Measurements from ENCODE around the gene GNAL.
A peak's percentile ranks its signal among the peaks of the same experiment; 100 is the strongest.
"Not testable (repeated sequence)": the region's sequence is repeated elsewhere in the genome, so short reads cannot be mapped to it uniquely, and the experiment has no call there.

Gene GNAL

DNA sequence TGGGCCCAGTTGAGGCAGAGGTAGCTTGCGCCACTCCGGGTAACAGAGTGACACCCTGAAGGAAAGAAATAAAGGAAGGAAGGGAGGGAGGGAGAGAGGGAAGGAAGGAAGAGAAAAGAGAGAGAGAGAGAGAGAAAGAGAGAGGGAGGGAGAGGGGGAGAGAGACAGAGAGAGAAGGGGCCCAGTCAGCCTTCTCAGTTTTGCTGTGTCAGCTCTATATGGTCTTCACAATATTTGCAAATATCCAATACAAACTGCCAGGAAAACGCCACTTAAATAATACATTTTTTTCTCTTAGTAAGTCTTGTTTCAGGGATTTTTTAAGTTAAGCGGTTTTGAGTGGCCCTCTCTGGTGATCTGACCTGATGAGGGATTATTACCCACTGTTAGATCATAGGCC lies 156.6 kb downstream of the GNAL start:
- no peak for DNase-seq (ENCODE audit: low read depth in 1 of 2, low spot score in 1 of 2)

DNA sequence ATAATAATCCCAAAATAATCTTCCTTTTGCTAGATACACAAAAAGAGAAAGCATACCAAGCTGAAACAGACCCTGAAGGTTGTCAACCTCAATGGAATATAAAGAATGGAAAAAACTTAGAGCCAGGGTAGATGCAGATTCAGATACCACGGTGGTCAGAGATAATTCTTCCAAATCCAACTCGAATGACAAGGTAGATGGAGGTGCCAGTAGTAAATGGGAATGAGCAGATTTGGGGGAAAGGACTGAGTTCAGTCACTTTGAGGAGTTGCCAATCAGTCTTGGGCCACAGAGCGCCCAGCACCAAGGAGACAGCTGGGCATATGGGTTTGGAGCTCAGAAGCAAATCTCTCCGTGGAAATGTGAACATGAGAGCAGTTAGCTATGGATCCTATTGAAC lies 158.7 kb downstream of the GNAL start:
- no peak for DNase-seq (ENCODE audit: low read depth in 1 of 2, low spot score in 1 of 2)

- DNase-seq (ENCODE audit: low read depth in 1 of 2, low spot score in 1 of 2): no peak
Observed at GRCh38 chr18:11849279-11849678, 160.2 kb downstream of the GNAL start.

GRCh38 chr18:11849841-11850634 lies 161.0 kb downstream of the GNAL start:
- DNase-seq (ENCODE audit: low read depth in 1 of 2, low spot score in 1 of 2): peak; percentile 2 to 35

- DNase-seq (ENCODE audit: low read depth in 1 of 2, low spot score in 1 of 2): no peak
Observed at GRCh38 chr18:11850821-11851145, 161.7 kb downstream of the GNAL start.

DNA sequence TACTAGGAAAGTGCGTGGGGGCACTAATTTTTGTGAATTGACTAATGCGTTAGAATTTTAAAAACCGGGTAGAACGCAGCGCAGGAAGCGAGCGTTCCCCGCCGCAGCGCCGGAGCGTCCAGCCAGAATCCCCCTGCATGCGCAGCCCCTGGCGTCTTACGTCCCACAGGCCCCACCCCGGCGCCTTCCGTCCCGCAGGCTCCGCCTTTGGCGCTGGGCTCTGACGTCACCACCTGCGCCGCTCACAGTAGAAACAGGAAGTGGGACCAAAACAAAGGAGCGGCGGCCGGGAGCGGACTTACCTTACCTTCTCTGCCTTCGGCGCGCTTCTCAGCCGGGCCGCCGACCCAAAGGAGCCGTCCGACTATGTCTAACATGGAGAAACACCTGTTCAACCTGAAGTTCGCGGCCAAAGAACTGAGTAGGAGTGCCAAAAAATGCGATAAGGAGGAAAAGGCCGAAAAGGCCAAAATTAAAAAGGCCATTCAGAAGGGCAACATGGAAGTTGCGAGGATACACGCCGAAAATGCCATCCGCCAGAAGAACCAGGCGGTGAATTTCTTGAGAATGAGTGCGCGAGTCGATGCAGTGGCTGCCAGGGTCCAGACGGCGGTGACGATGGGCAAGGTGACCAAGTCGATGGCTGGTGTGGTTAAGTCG lies 162.2 kb downstream of the GNAL start, which contains the start of gene CHMP1B:
TSS of gene CHMP1B (plus strand) at position 268 of the 660 bp plus-strand sequence. CDS start at position 367, 99 bp downstream.
- peak; percentile 89 to 96 for DNase-seq (ENCODE audit: low read depth in 1 of 2, low spot score in 1 of 2)

GRCh38 chr18:11851806-11852337 lies 162.8 kb downstream of the GNAL start:
- peak; percentile 3 to 20 for DNase-seq (ENCODE audit: low read depth in 1 of 2, low spot score in 1 of 2)

DNA sequence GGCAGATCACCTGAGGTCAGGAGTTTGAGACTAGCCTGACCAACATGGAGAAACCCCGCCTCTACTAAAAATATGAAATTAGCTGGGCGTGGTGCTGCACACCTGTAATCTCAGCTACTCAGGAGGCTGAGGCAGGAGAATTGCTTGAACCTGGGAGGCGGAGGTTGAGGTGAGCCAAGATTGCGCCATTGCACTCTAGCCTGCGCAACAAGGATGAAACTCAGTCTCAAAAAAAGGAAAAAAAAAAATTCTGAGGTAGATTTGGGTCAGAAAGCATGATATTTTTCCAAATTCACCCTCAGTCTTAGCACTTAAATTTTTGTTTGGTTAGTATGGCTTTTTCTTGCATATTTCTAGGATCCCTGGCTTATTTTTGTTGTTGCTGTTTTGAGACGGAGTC lies 165.5 kb downstream of the GNAL start:
- DNase-seq (ENCODE audit: low read depth in 1 of 2, low spot score in 1 of 2): not testable (repeated sequence)

DNA sequence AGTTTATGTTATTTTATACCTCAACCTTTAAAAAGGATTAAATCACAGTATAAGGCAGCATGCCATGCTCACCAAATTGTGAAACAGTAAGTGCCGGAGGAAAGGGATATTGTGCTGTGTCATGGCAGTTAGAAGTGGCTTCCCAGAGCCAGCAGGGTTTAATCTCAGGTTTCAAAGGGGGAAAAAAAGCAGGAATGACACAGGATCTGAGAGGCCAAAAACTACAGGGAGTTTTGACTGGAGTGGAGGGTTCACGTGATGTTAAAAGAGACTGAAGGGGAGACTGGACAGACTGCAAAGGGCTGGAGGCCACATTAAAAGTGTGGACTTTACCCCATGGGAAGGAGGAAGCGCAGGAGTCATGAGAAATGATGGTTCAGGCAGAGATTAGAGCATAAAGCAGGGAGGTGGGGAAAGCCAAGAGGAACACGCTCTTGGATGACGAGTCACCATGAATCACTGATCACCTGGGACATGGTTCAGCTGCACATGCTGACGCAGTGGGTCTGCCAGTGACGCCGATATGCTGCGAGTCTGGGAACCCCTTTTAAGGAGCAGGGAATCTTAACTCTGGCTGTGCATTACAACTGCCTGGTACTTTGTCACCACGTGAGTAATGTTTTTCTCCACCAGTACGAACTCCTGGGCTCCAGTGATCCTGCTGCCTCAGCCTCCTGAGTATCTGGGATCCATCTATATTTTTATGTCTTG lies 168.3 kb downstream of the GNAL start:
- no peak for DNase-seq (ENCODE audit: low read depth in 1 of 2, low spot score in 1 of 2)

- no peak for DNase-seq (ENCODE audit: low read depth in 1 of 2, low spot score in 1 of 2)
Observed at GRCh38 chr18:11859282-11859830, 170.3 kb downstream of the GNAL start.

DNA sequence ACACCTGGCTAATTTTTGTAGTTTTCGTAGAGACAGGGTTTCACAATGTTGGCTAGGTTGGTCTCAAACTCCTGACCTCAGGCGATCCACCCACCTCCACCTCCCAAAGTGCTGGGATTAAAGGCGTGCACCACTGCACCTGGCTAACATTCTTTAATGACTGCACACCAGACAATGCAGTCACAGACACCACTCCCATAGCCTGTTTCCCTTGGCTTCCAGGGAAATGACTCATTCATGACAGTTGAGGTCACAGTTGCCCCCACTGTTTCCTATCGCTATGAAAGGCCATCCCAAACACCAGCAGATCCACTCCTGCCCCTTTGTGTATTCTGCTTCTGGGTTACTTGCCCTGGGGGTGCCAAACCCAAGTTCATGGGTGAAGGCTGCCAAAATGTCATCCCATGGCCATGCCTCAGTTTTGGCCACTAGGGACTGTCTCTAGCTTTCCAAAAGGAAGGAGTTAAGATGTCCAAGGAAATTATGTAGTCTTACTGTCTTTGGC lies 170.9 kb downstream of the GNAL start:
- DNase-seq (ENCODE audit: low read depth in 1 of 2, low spot score in 1 of 2): no peak

DNA sequence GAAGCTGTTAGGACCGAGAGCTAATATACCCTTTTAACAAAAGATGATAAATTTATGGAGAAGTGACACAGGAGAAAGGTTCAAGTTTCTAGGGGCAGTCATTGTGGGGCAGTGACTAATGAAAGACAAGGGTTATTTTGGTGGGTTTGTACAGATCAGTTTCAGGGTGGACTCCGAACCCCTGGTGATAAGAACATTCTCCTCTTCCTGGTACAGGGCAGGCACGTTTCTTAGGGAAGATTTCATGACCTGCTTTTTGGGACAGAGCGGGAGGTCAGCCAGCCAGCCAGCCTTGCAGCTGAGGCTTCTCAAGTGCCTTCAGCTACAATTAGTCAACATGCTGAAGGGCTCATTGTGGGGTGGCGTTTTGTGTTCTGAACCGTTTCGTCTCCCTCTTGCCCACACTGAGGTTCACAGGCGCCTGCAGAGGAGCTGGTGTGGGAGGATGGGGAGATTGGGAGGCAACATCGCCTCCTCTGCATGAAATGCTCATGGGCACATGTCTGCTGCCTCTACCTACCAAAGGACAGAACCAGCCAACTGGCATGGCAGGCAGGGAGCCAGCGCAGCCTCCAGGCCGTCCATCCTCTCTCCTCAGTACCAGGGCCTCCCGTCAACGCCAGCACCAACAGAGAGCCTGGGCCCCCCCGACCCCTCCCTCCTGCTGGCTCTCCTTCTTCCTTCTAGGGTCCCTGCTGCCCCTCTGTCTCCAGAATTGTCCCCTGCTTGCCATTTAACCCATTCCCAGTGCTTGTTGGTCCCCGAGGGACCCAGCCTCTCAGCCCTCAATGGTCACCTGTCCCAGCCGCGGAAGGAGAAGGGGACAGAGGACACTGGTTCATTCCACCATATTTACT lies 171.8 kb downstream of the GNAL start:
- no peak for DNase-seq (ENCODE audit: low read depth in 1 of 2, low spot score in 1 of 2)

- DNase-seq (ENCODE audit: low read depth in 1 of 2, low spot score in 1 of 2): no peak
Observed at GRCh38 chr18:11861583-11862288, 172.7 kb downstream of the GNAL start.

- no peak for DNase-seq (ENCODE audit: low read depth in 1 of 2, low spot score in 1 of 2)
Observed at GRCh38 chr18:11862468-11863137, 173.5 kb downstream of the GNAL start.

DNA sequence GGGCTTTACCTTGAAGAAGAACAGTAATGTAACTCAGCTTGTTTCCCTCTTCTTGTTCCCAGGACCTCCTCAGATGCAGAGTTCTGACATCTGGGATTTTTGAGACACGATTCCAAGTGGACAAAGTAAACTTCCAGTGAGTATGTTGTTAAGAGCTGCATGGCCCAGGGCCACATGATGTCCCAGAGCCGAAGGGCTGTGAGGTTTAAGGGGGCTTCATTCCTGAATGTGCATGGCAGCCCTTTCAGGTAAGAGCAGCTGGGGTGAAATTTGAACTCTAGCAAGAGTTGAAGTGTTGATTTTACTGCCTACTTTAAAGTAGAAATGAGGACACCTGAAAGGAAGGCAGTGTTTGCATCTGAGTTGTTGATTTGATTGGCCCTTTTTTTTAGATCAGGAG lies 175.4 kb downstream of the GNAL start:
- no peak for DNase-seq (ENCODE audit: low read depth in 1 of 2, low spot score in 1 of 2)

DNA sequence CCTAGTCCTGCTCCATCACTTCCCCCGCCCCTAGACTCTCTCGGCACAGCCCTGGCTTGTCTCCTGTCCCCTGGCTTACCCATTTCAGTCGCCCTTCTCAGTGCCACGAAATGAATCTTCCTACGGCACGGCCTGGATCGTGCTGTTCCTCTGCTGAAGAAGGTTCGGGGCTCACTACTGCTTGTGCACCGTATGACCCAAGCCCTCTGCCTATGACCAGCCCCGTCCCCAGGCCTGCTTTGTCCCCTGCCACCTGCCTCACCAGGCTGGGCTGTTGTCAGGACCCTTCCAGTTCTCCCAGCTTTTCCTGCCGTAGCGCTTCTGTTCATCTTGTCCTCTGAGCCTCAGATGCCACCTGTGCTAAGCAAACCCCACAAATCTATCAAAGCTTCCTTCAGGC lies 176.0 kb downstream of the GNAL start:
- no peak for DNase-seq (ENCODE audit: low read depth in 1 of 2, low spot score in 1 of 2)

DNA sequence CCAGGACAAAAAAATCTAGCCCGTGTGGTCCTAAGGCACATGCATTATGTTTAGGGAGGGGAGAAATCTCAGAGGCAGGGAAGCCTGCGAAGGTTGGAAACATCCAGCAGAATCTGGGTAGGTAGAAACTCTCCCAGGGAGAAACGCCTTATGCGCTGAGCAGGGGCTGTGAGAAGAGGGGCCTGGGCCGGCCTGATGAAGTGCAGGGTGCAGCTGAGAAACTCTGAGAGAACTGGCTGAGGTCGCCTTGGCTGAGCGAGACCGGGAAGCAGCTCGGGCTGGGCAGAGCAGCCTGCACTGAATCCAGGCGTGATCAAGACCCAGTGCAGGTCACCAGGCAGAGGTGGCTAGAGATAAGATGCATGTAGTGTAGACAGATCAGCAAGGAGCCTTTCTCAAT lies 177.3 kb downstream of the GNAL start:
- DNase-seq (ENCODE audit: low read depth in 1 of 2, low spot score in 1 of 2): no peak

DNA sequence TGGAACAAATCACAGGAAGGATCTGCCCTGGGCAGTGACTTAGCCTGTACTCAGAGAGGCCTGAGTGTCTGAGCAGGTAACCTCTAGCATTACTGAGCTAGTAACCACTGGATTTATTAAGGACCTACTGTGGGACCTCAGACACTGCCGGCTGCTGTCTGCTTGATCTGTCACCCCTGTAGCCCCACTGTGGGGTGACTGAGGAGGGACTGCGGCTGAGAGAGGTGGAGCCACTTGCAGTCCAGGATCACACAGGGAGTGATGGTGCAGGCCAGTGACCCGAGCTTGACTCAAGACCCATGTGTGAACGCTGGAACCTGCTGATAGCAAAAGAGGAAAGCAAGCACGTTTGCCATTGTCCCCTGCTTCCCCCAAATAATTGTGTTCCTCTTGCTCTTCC lies 177.7 kb downstream of the GNAL start:
- DNase-seq (ENCODE audit: low read depth in 1 of 2, low spot score in 1 of 2): no peak

GRCh38 chr18:11868230-11868629 lies 179.2 kb downstream of the GNAL start:
- no peak for DNase-seq (ENCODE audit: low read depth in 1 of 2, low spot score in 1 of 2)

Data from stimulated activated CD4-positive, alpha-beta T cell treated with anti-CD3 and anti-CD28 coated beads, Interleukin-15, amount 100 ng/mL, for 1 hour (primary cell).